ENCODE results near the gene FADS2. TPM values are rescaled to one million over a fixed set of nuclear protein-coding genes. Genes with fewer than 3 reads are reported as not detected.

Gene FADS2
- total RNA-seq, 4 donors from 2014 or later, result 5.4 to 24.8 (median 14.7) TPM

- no peak for TF ChIP-seq CTCF (IDR thresholded peaks at IDR 0.05; ENCODE audit: low read depth)
Measured at GRCh38 chr11:61782299-61782698, 45.8 kb upstream of the FADS2 start.

- no peak for TF ChIP-seq CTCF (IDR thresholded peaks at IDR 0.05; ENCODE audit: low read depth)
Measured at GRCh38 chr11:61782841-61783240, 45.3 kb upstream of the FADS2 start.

GRCh38 chr11:61783717-61784505 is 44.2 kb upstream of the FADS2 start:
- TF ChIP-seq CTCF (IDR thresholded peaks at IDR 0.05; ENCODE audit: low read depth), result no peak

- TF ChIP-seq CTCF (IDR thresholded peaks at IDR 0.05; ENCODE audit: low read depth), result no peak
Measured at GRCh38 chr11:61784506-61784805, 43.6 kb upstream of the FADS2 start.

GRCh38 chr11:61785837-61786402 is 42.2 kb upstream of the FADS2 start:
- TF ChIP-seq CTCF (IDR thresholded peaks at IDR 0.05; ENCODE audit: low read depth), result no peak

- no peak for TF ChIP-seq CTCF (IDR thresholded peaks at IDR 0.05; ENCODE audit: low read depth)
Measured at GRCh38 chr11:61787928-61788491, 40.1 kb upstream of the FADS2 start.

- no peak for TF ChIP-seq CTCF (IDR thresholded peaks at IDR 0.05; ENCODE audit: low read depth)
Measured at GRCh38 chr11:61791737-61792309, 36.3 kb upstream of the FADS2 start.
